Heart right ventricle (tissue), 16 donors: ENCODE data around the gene ANKRD10. TPM values are rescaled to one million over a fixed set of nuclear protein-coding genes. Genes with fewer than 3 reads are reported as not detected.

Source experiments
- ATAC-seq, 8 donors: fragments of 200-7000 bp; cut with Tn5 transposase; one replicate each; pipeline ENCODE4 v1.9.1; 2020; ENCODE audit warnings: mild to moderate bottlenecking in 8 of 8, moderate library complexity in 8 of 8, moderate number of reproducible peaks in 1 of 8
- DNase-seq, 2 donors: peaks; one replicate each; pipeline ENCODE4 v3.0.0-alpha.2; 2020
- H3K27ac ChIP-seq, 10 donors: fragments of 200-600 bp; sonication (generic) in 2 of 10; one replicate each; pipeline versions ENCODE4 v1.5.0 to v1.8.0; 2020 to 2022; ENCODE audit warnings: mild to moderate bottlenecking in 3 of 10
- H3K27me3 ChIP-seq, 7 donors: fragments of 200-600 bp; one replicate each; pipeline ENCODE4 v1.8.0; 2021 to 2022; ENCODE audit warnings: mild to moderate bottlenecking in 2 of 7
- H3K36me3 ChIP-seq, 9 donors: fragments of 200-600 bp; sonication (generic) in 1 of 9; one replicate each; pipeline versions ENCODE4 v1.5.0 to v1.8.0; 2020 to 2022; ENCODE audit warnings: mild to moderate bottlenecking in 2 of 9
- H3K4me1 ChIP-seq, 9 donors: fragments of 200-600 bp; sonication (generic) in 1 of 9; one replicate each; pipeline versions ENCODE4 v1.5.0 to v1.8.0; 2020 to 2022; ENCODE audit warnings: mild to moderate bottlenecking in 4 of 9
- H3K4me3 ChIP-seq, 10 donors: fragments of 200-600 bp; sonication (generic) in 2 of 10; one replicate each; pipeline versions ENCODE4 v1.5.0 to v1.8.0; 2020 to 2022; ENCODE audit warnings: mild to moderate bottlenecking in 7 of 10, moderate library complexity in 2 of 10
- H3K9me3 ChIP-seq, 11 donors: fragments of 200-600 bp in 10 of 11; sonication (generic) in 2 of 11; one replicate each; pipeline versions ENCODE4 v1.5.0 to v1.8.0; 2013 to 2022; ENCODE audit warnings: mild to moderate bottlenecking in 2 of 11, control low read depth in 1 of 11, moderate library complexity in 1 of 11
- WGBS, 2 donors: extraction: QIAGEN DNeasy Blood & Tissue Kit; methylation state at CpG; one replicate each; pipeline ENCODE4 v1.1.7; 2013; ENCODE audit warnings: inconsistent platforms in 1 of 2; 5-methylcytosine and 5-hydroxymethylcytosine counted together
- intact Hi-C, 10 donors: fragments of 100-400 bp; cut with DNase I; formaldehyde crosslinking; loops; one replicate each; pipeline versions ENCODE4 v1.11.1 to v1.14.2; 2022
- polyA plus RNA-seq, 2 donors: library from polyadenylated mRNA; stranded (reverse); fragments of 200-250 nt; gene quantifications; one replicate each; pipeline ENCODE4 v1.2.3, GENCODE V29; 2013
- total RNA-seq, 10 donors: library from RNA; stranded (reverse); fragmentation: NEBNext Ultra II Directional in 3 of 10; extraction: Animal tissue kit (Norgen Biotek cat#: 25700) in 3 of 10; gene quantifications; one replicate each; pipeline versions ENCODE4 v1.2.1 to v1.2.4, GENCODE V29; 2021 to 2023
- TF ChIP-seq, protein P1 (sequence below), 9 donors: fragments of 200-600 bp; sonication (generic) in 2 of 9; IDR thresholded peaks; one replicate each; pipeline versions ENCODE4 v1.5.0 to v1.8.0; 2021 to 2022; ENCODE audit warnings: antibody characterized with exemption in 9 of 9, mild to moderate bottlenecking in 5 of 9, moderate library complexity in 1 of 9
- donor health status: Arrhythmogenic right ventricular cardiomyopathy.
- donor health status: ischemic (EF 13 %, LVEDD 7.1; RV severe dilation, severe dysfunction).
- donor health status: healthy with polysubstance abuse.
- donor health status: DM: no; HTN: yes; CAD: no.
- donor health status: DM: no; HTN: no; CAD: no.
- donor health status: ischemic (EF 25% LVEDD 6.9; RV normal size, moderate dysfunction).
- donor health status: ischemic (EF 25% LVEDD 5.7; RV mildly dilated, moderate dysfunction).
- donor health status: healthy.
- donor health status: DM: yes; HTN: yes; CAD: no.
- donor health status: Ischemic cardiomyopathy.
- donor health status: ischemic (EF 35%, LVEDD 5.7; RV mildly dilated, moderate dysfunction).
- donor health status: nonischemic (EF 11% LVEDD 7.7; RV severe dilation, severe dysfunction).
- donor health status: DM: yes; HTN: yes; CAD: no.
- donor health status: PGD.
- donor health status: ischemic (EF 29% LVEDD 5.4; RV normal size, mild dysfunction).
- donor health status: nonischemic (EF 23%, LVEDD 6.1; RV moderate dilation, normal function).

Gene ANKRD10
- total and polyA plus RNA-seq, 12 donors, result 32.4 to 127 (median 49.0) TPM

DNA sequence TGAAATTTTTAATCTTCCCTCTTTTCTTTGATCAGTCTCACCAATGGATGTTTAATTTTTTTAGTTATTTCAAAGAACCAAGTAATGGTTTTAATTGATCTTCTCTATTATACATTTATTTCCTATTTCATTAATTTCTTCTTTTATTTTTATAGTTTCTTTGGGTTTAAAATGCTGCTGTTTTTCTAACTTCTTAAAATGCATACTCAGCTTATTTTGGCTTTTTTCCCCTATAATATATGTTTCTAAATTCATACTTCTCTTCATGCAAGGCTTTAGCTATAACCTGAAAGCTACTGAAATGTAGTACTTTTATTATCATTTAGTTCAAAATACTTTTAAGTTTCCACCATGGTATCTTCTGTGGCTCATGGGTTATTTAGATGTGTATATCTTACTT is 53.9 kb downstream of the ANKRD10 start:
- intact Hi-C loops, result no loop called here
- Histone ChIP-seq H3K9me3 (peaks cover 0 to 13% (median 5%) of the 10 kb centered on the region in 11 donors), H3K27me3 (no peaks in the 10 kb centered on the region), H3K4me3 (no peak overlapping the region), H3K4me1 (no peaks in the 10 kb centered on the region), H3K27ac (no peak overlapping the region), H3K36me3 (no peaks in the 10 kb centered on the region)
- DNase-seq (no peak), ATAC-seq (no peak)
- TF ChIP-seq, protein P1, sequence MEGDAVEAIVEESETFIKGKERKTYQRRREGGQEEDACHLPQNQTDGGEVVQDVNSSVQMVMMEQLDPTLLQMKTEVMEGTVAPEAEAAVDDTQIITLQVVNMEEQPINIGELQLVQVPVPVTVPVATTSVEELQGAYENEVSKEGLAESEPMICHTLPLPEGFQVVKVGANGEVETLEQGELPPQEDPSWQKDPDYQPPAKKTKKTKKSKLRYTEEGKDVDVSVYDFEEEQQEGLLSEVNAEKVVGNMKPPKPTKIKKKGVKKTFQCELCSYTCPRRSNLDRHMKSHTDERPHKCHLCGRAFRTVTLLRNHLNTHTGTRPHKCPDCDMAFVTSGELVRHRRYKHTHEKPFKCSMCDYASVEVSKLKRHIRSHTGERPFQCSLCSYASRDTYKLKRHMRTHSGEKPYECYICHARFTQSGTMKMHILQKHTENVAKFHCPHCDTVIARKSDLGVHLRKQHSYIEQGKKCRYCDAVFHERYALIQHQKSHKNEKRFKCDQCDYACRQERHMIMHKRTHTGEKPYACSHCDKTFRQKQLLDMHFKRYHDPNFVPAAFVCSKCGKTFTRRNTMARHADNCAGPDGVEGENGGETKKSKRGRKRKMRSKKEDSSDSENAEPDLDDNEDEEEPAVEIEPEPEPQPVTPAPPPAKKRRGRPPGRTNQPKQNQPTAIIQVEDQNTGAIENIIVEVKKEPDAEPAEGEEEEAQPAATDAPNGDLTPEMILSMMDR (IDR thresholded peaks at IDR 0.05), result no peak

DNA sequence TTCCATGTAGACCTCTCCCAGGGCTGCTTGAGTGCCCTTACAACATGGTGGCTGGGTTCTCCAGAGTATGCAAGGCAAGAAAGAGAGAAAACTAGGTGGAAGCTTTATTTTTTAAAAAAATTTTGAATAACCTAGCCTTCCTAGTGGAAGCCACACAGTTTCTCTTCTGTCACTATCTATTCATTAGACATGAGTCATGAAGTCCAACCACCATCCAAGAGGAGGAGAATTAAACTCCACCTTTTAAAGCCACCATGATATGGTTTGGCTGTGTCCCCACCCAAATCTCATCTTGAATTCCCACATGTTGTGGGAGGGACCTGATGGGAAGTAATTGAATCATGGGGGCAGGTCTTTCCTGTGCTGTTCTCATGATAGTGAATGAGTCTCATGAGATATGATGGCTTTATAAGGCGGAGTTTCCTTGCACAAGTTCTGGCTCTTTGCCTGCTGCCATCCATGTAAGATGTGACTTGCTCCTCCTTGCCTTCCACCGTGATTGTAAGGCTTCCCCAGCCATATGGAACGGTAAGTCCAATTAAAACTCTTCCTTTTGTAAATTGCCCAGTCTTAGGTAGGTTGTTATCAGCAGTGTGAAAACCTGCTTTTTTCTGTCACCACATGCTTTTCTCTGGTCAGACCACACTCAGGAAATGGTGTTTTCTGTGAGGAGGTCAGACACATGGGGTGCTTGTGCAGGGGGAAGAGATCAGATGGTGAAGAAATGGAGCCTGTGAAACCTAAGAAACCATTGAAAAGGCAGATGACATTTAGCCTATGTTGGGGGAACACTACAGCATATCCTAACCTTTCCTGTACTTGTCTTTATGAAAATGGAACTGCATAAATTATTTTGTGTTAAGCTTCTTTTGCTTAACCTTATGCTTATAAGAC is 57.7 kb downstream of the ANKRD10 start:
- Histone ChIP-seq H3K9me3 (peaks cover 0 to 13% (median 5%) of the 10 kb centered on the region in 11 donors), H3K36me3 (no peaks in the 10 kb centered on the region), H3K27me3 (no peaks in the 10 kb centered on the region), H3K4me3 (no peak overlapping the region), H3K4me1 (no peaks in the 10 kb centered on the region), H3K27ac (no peak overlapping the region)
- WGBS, 2 donors, result 81 to 85% methylated on average over 3 of the region's 3 CpGs
- intact Hi-C loops, result no loop called here
- TF ChIP-seq, protein P1 (IDR thresholded peaks at IDR 0.05), result no peak
- DNase-seq (no peak), ATAC-seq (no peak)

DNA sequence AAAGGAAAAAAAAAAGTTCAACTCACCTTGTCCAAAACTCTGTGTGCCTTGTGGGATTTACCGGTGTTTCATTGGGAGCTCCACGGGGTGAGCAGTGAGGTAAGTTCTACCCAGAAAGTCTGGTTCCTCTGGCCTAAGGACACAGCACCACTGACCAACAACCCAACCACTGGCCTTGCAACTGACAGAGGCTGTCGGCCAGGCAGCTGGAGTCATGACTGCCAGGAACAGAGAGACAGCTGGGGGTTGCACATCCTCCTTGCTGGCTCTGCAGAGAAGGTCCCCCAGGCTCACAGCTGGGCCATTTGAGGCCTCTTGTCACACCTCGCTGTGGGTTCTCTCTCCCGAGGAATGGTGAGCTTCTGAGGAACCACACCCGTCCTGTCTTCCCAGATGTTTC is 59.5 kb downstream of the ANKRD10 start:
- Histone ChIP-seq H3K4me3 (no peak overlapping the region), H3K36me3 (no peaks in the 10 kb centered on the region), H3K27ac (no peak overlapping the region), H3K9me3 (peaks cover 0 to 13% (median 5%) of the 10 kb centered on the region in 11 donors), H3K27me3 (peaks cover 0 to 6% (median 0%) of the 10 kb centered on the region in 7 donors), H3K4me1 (no peaks in the 10 kb centered on the region)
- TF ChIP-seq, protein P1 (IDR thresholded peaks at IDR 0.05), result no peak
- DNase-seq (no peak), ATAC-seq (no peak)
- WGBS, 2 donors, result 73 to 78% methylated on average over 6 of the region's 6 CpGs
- intact Hi-C loops, result no loop called here

DNA sequence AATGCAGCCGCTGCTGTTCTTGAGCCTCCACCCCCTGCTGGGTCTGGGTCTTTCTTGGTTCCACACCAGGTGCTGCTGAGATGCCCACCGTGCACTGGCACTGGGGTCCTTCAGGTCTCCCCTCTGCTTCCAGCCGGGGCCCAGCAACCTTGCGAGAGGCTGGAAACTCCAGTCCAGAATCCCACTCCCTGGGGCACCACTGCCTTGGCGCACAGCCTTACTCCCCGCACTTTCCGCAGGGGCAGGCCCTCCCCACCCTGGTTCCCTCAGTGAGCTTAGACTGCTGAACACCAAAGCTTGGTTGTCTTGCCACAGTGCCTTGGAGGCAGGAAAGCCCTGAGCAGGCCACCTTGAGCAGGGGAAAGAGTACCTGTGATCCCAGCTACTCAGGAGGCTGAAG is 60.0 kb downstream of the ANKRD10 start:
- WGBS, 2 donors, result 90 to 92% methylated on average over 7 of the region's 7 CpGs
- DNase-seq (no peak), ATAC-seq (no peak)
- Histone ChIP-seq H3K36me3 (no peaks in the 10 kb centered on the region), H3K27me3 (peaks cover 0 to 7% (median 4%) of the 10 kb centered on the region in 7 donors), H3K9me3 (peaks cover 0 to 13% (median 5%) of the 10 kb centered on the region in 11 donors), H3K4me1 (no peaks in the 10 kb centered on the region), H3K4me3 (no peak overlapping the region), H3K27ac (no peak overlapping the region)
- intact Hi-C loops, result no loop called here
- TF ChIP-seq, protein P1 (IDR thresholded peaks at IDR 0.05), result no peak
